Measurements from ENCODE around the gene COA8.

COA8 gene

GRCh38 chr14:103581206-103581605, 18.4 kb downstream of the COA8 start:
- TF ChIP-seq GATA2 (IDR thresholded peaks at IDR 0.05; ENCODE audit: low read depth, low read length) (no peak), GATA3 (IDR thresholded peaks at IDR 0.05; ENCODE audit: low read depth, low read length) (no peak)

- TF ChIP-seq GATA3 (IDR thresholded peaks at IDR 0.05; ENCODE audit: low read depth, low read length): no peak
- TF ChIP-seq GATA2 (IDR thresholded peaks at IDR 0.05; ENCODE audit: low read depth, low read length): no peak
Observed at GRCh38 chr14:103581954-103582703, 19.4 kb downstream of the COA8 start.

DNA sequence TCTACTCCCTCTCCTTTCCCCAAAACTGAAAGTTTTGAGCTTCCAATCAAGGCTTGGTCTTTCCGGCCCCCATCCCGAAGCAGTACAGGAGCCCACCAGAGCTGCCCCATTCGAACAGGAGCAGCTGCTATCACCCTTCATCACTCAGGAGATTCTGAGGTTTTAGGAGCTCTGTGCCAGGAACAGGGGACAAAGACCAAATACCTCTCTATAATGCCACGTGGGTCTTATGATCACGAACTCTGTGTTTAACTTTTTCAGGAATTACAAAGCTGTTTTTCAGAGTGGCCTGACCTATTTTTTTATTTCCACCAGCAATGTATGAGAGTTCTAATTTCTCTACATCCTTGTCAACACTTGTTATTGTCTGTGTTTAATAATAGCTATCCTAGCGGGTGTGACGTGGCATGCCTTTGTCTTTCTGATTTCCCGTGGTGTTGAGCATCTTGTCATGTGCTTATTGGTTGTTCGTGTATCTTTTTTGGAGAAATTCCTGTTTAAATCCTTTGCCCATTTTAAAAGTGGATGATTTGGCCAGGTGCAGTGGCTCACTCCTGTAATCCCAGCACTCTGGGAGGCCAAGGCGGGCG, 21.7 kb downstream of the COA8 start:
- no peak for TF ChIP-seq GATA3 (IDR thresholded peaks at IDR 0.05; ENCODE audit: low read depth, low read length)
- no peak for TF ChIP-seq GATA2 (IDR thresholded peaks at IDR 0.05; ENCODE audit: low read depth, low read length)

DNA sequence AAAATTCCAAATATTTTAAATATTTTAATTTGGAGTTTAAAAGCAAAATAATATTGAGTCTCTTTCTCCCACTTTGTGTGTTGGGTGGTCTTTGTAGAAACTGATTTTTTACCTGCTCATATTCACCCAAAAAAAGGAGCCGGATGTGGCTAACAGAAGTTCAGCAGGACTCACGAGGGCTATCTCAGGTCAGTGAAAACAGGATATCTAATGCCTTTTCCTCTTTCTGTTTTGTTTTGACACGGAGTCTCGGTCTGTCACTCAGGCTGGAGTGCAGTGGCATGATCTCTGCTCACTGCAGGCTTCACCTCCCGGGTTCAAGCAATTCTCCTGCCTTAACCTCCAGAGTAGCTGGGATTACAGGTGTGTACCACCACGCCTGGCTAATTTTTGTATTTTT, 30.8 kb downstream of the COA8 start:
- TF ChIP-seq GATA3 (IDR thresholded peaks at IDR 0.05; ENCODE audit: low read depth, low read length): no peak
- no peak for TF ChIP-seq GATA2 (IDR thresholded peaks at IDR 0.05; ENCODE audit: low read depth, low read length)

GRCh38 chr14:103594265-103594664, 31.5 kb downstream of the COA8 start:
- no peak for TF ChIP-seq GATA2 (IDR thresholded peaks at IDR 0.05; ENCODE audit: low read depth, low read length)
- TF ChIP-seq GATA3 (IDR thresholded peaks at IDR 0.05; ENCODE audit: low read depth, low read length): no peak

DNA sequence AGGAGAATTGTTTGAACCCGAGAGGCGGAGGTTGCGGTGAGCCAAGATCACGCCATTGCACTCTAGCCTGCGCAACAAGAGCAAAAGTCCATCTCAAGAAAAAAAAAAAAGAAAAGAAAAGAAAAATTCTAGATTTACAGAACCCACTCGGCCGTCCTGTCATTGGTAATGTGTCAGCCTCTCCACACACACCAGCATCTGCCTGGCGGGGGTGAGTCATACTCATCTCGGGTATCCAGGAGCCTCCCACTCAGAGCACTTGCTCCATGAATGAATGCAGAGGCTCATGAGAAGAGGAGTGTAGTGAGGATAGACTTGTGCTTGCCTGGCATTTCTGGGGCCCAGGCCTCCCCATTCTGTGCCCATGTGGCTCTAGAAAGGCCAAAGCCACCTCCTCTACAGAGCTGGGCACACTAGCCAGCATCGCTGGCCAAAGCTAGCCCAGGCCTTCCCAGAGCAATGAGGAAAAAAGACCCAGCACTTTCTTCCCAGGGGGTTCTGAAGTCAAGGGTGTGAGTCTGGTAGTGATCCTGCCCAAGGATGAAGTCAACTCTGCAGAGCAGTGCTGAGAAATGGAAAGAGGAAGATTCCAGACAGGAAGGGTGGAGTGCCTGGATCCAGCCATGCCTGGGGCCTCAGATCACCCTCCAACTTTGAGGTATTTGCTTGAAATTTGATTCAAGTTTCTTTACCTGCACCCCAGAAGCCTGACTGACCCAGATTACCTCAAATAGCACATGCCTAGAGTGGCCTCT, 35.0 kb downstream of the COA8 start:
- TF ChIP-seq GATA2 (IDR thresholded peaks at IDR 0.05; ENCODE audit: low read depth, low read length) (no peak), GATA3 (IDR thresholded peaks at IDR 0.05; ENCODE audit: low read depth, low read length) (no peak)

GRCh38 chr14:103600503-103600902, 37.7 kb downstream of the COA8 start:
- no peak for TF ChIP-seq GATA2 (IDR thresholded peaks at IDR 0.05; ENCODE audit: low read depth, low read length)
- no peak for TF ChIP-seq GATA3 (IDR thresholded peaks at IDR 0.05; ENCODE audit: low read depth, low read length)

DNA sequence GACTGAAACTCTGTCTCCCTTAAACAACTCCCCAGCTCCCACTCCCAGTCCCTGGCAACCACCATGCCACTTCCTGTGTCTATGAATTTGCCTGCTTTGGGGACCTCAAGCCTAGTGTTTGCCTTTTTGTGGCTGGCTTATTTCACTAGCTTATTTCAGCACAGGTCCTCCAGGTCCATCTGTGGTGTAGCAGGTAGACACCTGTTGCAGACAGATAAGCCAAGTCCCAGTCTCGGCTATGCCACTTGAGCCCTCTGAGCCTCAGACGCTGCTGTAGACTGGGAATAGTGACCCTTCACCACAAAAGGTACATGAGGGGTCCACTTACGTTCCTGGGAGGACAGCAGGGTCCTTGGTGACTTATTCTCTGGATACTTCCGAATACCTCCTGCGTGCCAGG, 41.9 kb downstream of the COA8 start:
- TF ChIP-seq GATA3 (IDR thresholded peaks at IDR 0.05; ENCODE audit: low read depth, low read length) (no peak), GATA2 (IDR thresholded peaks at IDR 0.05; ENCODE audit: low read depth, low read length) (no peak)

DNA sequence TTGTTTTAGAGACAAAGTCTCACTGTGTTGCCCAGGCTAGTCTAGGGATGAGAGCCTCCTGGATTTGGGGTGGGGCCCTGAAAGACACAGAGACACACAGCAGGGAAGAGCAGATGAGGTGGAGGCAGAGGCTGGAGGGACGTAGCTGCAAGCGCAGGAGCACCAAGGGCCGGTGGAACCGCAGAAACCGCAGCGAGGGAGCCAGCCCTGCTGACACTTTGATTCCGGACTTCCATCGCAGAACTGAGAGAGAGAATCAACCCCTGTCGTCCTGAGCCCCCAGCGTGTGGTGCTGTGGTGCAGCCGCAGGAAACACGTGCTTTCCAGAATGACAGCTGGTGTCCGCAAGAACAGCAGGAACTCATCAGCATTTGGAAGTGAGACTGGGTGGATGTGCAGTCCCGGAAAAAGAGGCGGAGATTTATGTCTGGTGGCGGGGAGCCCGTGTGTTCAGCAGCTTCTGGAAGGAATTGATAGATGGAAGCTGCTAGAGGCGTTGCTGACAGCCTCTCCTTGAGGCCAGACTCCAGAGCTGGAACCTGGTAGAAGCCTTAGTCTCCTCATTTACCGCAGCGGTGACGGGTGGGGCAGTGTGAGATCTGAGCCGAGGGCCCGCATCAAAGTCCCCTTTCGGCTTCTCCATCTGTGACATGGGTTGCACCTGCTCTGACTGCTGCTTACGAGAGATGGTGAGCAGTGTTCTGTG, 44.4 kb downstream of the COA8 start:
- TF ChIP-seq GATA3 (IDR thresholded peaks at IDR 0.05; ENCODE audit: low read depth, low read length): no peak
- no peak for TF ChIP-seq GATA2 (IDR thresholded peaks at IDR 0.05; ENCODE audit: low read depth, low read length)

GRCh38 chr14:103607822-103608221, 45.1 kb downstream of the COA8 start:
- TF ChIP-seq GATA2 (IDR thresholded peaks at IDR 0.05; ENCODE audit: low read depth, low read length): no peak
- TF ChIP-seq GATA3 (IDR thresholded peaks at IDR 0.05; ENCODE audit: low read depth, low read length): no peak

DNA sequence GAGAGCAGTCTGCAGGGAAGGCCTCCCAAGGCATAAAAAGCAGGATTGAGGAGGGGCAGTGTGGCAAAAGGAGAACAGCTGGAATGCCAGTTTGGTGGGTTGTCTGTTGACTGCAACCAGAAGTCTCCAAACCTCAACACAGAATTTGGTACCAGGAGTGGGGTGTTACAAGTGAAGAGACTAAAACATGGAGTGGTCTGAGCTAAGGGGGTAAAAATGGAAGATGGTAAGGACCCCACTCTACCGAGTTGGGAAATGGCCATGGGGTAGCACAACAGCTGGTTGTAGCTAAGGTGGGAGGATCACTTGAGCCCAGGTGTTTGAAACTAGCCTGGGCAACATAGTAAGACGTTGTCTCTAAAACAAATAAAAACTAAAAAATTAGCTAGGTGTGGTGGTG, 48.5 kb downstream of the COA8 start:
- TF ChIP-seq GATA3 (IDR thresholded peaks at IDR 0.05; ENCODE audit: low read depth, low read length) (no peak), GATA2 (IDR thresholded peaks at IDR 0.05; ENCODE audit: low read depth, low read length) (no peak)

- no peak for TF ChIP-seq GATA2 (IDR thresholded peaks at IDR 0.05; ENCODE audit: low read depth, low read length)
- no peak for TF ChIP-seq GATA3 (IDR thresholded peaks at IDR 0.05; ENCODE audit: low read depth, low read length)
Observed at GRCh38 chr14:103613517-103613916, 50.8 kb downstream of the COA8 start.

- no peak for TF ChIP-seq GATA2 (IDR thresholded peaks at IDR 0.05; ENCODE audit: low read depth, low read length)
- no peak for TF ChIP-seq GATA3 (IDR thresholded peaks at IDR 0.05; ENCODE audit: low read depth, low read length)
Observed at GRCh38 chr14:103616635-103617300, 54.0 kb downstream of the COA8 start.

DNA sequence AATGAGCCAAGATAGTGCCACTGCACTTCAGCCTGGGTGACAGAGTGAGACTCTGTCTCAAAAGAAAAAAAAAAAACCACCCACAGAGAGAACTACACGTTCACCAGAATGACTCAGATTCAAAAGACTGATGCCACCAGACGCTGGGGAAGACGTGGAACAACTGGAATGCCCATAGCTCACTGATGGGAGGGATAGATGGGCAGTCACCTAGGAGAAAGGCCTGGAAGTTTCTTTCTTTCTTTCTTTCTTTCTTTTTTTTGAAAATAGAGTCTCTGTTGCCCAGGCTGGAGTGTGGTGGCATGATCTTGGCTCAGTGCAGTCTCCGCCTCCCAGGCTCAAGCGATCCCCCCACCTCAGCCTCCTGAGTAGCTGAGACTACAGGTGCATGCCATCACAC, 56.3 kb downstream of the COA8 start:
- TF ChIP-seq GATA3 (IDR thresholded peaks at IDR 0.05; ENCODE audit: low read depth, low read length) (no peak), GATA2 (IDR thresholded peaks at IDR 0.05; ENCODE audit: low read depth, low read length) (no peak)
